HG03378 (cell line): ENCODE data around the gene FBLL1.
"Not testable (repeated sequence)": the region's sequence is repeated elsewhere in the genome, so short reads cannot be mapped to it uniquely, and the experiment has no call there.

Experiments used
- ATAC-seq: cut with Tn5 transposase; IDR thresholded peaks from one replicate; pipeline ENCODE4 v1.9.1; 2021; ENCODE audit warnings: mild to moderate bottlenecking, moderate library complexity; ENCODE audit not compliant: unreplicated experiment

Gene FBLL1

DNA sequence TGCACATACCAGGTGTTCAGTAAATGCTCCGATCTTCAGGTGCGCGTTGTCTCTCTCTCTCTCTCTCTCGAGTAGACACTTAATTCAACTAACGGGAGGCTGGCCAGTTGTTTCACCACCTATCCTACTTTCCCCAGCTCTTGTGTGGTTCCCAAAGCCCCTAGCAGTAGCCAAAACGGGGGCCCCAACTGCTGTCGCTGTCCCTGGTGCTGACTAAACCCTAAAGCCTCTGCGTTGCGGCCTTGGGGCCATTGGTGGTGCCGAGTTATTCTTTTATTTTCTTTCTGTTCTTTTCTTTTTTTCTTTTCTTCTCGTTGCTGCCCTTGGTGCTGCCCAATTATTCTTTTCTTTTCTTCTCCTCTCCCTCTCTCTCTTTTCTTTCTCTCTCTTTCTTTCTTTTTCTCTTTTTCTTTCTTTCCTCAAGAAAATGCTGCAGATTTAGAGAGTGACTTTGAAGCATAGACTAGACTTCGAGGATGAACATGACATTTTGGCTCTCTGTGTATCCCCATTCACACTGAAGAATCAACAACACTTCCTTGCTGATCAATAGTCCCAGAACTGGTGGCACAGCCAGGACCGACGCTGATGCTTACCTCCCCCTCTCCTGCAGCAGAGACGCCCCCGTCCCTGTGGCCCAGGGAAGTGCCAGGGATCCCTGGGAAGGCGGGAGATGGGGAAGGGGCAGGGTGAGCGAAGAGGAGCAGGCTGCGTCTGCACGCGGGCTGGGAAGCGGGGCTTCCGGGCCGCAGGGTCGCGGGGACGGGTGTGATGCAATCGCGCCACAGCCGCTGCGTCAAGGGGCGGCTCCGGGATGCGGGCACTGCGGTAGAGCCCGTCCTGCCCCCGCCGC is at the start of gene FBLL1:
TSS of gene FBLL1 (plus strand) at position 785 of the 853 bp plus-strand sequence. CDS start 200 bp downstream, outside the sequence.
- ATAC-seq: no peak

DNA sequence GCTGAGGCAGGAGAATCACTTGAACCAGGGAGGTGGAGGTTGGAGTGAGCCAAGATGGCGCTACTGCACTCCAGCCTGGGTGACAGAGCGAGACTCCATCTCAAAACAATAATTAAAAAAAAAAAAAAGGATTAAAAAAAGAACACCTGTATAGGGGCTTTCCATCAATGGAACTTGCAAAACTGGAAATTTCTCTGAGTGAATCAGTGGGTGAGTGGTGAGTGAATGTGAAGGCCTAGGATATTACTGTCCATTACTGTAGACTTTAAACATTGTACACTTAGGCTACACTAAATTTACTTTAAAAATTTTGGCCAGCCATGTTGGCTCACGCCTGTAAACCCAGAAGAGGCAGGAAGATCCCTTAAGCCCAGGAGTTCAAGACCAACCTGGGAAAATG is 48.5 kb upstream of the FBLL1 start:
- no peak for ATAC-seq

DNA sequence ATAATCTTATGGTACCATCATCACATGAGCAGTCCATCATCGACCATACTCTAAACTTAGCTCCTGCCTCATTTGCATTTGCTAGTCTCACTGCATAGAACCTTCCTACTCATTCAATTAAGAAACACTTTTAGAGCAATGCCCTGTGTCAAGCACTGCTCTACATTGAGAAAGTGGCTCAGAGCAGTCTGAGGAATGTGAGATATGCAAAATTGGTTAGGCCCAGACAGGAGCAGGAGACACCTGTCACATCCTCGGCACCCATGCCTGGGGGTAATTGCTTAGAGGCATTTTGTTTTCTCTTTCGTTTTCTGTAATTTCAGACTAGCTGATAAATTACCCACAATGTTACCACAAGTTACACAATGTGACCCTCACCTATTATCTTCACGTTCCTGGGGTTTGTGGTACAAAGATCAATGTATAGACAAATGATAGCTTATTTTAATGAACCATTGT is 47.7 kb upstream of the FBLL1 start:
- ATAC-seq: peak; percentile 95

DNA sequence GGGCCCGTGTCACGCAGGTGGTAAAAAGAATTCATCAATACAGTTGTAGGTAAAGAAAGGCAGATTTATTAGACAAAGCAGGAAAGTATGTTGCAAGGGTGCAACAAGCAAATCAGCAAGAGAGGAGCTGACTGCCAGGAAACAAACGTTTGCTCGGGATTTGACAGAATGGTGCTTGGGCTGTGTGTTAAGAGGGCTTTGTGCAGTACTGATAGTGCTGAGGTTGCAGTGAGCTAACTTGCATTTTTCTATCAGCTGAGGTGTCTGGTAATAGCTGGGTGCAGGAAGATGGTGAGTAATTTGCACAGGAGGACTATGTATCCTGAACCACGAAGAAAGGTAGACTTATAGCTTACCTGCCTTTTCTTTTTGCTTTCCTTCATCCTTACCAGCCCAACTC is 46.7 kb upstream of the FBLL1 start:
- no peak for ATAC-seq

DNA sequence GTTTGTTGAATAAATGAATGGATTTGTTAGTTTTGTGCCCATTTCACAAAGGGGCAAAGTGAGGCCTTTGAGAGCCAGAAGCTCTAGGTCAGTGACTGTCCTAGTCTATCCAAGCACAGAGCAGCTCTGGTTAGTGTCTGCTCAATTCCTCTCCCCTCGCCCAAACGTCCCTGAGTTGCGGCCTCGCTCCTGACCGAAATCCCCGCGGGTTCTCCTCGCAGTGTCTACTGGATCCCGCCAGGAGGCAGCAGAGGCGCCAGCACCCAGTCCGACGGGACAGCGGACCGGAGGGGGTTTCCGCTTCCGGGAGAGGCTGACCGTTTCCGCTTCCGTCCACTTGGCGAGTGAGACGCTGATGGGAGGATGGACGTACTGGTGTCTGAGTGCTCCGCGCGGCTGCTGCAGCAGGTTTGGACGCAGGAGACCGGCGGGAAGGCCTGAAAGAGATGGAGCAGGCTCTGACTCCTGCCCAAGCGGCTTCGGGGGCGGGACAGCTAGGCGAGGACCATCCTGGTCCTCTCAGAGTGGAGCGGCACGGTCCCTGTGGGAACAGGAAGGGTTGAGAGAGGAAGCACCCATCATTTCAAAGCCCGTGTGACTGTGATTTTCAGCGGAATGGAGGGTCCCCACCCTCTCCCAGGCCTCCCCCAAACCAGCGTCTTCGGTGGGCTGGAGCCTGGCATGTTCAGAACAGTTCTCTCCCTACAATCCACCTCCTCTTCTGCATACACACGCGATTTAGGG is 42.8 kb upstream of the FBLL1 start, which contains the start of gene RARS1:
TSS of gene RARS1 (plus strand) at position 336 of the 744 bp plus-strand sequence. CDS start at position 364, 28 bp downstream.
- ATAC-seq: peak; percentile 83

DNA sequence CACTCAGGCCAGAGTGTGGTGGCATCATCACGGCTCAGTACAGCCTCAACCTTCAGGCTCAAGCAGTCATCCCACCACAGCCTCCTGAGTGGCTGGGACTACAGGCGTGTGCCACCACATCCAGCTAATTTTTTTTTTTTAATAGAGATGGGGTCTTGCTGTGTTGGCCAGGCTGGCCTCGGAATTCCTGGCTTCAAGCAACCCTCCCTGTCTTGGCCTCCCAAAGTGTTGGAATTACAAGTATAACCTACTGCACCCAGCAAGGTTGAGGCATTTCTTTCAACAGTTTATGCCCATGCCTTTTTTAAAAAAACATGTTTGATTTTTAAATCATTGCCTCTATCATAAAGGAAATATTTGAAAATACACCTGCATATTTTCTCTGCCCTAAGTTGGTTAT is 40.0 kb upstream of the FBLL1 start:
- no peak for ATAC-seq

DNA sequence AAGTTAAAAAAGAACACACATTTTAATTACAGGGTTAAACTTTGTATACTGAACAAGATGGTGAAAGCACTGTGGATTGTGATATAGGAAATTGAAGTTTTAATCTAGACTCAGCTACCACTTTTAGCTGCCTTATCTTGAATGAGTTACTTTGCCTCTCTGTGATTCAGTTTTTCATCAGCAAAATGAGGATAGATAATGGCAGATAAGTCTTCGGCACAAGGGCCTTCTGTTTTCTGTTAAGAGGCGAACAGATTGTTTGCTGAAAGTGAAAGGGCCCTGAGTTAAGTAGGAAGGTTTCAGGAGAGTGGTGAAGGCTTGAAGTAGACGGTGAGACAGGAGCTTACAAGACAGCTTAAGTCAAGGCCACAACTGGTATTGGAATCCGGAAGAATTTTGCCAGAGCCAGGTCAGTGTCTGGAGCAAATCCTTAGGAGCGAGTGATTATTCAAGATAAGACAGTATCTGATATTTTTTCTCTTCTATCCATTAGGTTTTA is 35.0 kb upstream of the FBLL1 start:
- ATAC-seq: no peak

DNA sequence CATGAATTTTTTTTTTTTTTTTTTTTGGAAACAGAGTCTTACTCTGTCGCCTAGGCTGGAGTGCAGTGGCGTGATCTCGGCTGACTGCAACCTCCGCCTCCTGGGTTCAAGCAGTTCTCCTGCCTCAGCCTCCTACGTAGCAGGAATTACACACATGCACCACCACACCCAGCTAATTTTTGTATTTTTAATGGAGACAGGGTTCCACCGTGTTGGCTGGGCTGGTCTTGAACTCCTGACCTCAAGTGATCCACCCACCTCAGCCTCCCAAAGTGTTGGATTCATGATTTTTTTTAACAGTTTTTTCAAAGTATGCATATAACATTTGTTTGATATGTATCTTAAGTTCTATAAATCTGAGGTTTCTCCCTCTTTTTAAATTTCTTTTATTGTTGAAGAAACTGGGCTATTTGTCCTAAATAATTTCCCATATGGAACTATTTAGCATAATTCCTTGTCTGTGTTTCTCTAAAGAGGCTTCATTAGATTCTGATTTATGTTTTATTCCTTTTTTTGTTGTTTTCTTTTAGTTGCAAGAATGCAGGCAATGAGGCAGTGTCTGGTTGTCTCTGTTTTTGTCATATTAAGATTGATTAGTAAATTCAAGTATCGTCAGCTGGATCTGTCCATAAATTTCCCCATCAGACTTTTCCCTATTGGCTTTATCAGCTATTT is 26.4 kb upstream of the FBLL1 start:
- no peak for ATAC-seq

DNA sequence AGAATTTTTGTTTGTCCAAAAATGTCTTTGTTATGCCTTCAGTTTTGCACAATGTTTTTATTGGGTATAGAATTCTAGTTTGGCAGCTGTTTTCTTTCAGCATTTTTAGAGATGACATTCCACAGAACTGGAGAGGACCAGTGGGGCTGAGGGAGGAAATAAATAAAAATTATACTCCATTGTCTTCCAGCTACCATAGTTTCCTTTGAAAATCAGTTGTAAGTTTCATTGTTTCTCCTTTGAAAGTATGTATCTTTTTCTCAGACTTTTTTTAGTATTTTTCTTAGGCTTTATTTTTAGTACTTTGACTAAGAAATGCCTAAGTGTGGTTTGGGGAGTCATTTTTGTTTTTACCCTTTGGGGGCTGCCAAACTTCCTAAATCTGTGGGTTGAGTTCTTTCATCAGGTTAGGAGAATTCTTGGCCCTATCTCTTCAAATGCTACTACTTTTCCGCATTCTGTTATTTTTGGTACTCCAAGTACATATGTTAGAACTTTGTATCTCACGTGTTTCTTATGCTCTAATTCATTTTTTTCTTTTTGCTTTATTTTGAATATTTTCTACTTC is 15.2 kb upstream of the FBLL1 start:
- ATAC-seq: no peak

DNA sequence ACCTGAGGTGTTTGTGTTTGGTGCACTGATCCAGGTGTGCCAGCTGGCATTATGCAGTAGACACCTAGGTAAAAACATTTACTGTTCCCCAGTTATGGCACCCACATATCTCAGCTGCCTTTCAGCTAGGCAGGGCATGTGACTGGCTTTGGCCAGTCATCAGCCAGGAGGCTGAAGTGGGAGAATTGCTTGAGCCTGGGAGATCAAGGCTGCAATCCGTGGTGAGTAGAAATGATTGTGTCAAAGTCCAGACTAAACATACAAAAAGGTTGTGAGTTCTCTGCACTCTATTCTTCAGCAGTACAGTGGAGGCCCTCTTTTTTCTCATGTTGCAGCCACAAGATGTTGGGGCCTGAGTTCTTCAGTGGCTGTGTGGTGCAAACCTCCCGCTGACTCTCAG is 3.2 kb upstream of the FBLL1 start:
- ATAC-seq: no peak

DNA sequence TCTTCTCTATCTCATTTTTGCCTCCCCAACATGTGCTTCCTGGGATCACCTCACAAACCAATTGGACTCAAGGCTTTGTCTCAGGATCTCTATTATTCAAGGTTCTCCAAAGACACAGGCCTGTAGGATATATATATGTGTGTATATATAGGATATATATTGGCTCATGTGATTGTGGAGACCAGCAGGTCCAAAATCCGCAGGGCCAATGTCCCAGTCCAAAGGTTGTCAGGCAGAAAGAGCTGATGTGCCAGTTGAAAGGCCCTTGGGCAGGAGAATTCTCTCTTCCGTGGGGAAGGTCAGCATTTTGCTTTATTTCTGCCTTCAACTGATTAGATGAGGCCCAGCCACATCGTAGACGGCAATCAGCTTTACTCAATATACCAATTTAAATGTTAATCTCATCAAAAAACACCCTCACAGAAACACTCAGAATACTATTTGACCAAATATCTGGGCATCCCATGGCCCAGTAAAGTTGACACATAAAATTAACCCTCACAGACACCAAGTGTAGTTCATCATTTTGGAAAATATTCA is 1.3 kb upstream of the FBLL1 start:
- no peak for ATAC-seq

DNA sequence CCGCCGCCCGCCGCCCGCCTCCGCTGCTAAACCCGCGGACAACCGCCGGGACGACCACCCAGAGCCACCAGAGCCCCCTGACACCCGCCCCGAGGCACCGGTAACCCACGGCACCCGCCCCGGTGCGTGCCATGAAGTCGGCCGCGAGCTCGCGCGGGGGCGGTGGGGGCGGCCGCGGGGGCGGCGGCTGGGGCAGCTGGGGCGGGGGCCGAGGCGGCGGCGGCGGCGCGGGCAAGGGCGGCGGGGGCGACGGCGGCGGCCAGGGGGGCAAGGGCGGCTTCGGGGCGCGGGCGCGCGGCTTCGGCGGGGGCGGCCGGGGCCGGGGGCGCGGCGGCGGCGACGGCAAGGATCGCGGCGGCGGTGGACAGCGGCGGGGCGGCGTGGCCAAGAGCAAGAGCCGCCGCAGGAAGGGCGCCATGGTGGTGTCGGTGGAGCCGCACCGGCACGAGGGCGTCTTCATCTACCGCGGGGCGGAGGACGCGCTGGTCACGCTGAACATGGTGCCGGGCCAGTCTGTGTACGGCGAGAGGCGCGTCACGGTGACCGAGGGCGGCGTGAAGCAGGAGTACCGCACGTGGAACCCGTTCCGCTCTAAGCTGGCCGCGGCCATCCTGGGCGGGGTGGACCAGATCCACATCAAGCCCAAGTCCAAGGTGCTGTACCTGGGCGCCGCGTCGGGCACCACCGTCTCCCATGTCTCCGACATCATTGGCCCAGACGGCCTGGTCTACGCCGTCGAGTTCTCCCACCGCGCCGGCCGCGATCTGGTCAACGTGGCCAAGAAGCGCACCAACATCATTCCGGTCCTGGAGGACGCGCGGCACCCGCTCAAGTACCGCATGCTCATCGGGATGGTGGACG is 499 bp downstream of the FBLL1 start:
- no peak for ATAC-seq

DNA sequence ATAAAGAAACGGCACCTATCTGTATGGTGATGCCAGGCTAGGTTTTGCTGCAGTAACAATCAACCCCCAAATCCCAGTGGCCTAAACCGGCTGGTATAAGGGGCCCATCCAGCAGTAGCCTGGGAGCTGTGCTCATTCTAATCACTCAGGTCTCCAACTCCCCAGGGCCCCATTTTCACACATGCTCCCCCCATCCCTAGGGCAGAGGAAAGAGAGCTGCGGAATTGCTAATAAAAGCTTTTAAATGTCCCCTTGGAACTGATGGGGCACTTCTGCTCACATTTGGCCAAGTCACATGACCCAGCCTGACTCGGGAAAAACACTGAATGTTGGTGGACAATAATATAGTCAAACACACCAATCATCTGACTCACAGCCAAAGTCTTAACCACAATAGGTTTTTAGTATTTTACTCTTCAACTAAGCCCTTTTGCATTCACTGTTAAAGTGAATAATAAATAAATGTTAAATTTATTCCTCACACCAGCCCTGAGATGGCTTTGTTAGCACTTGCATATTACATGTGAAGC is 1.6 kb downstream of the FBLL1 start:
- no peak for ATAC-seq

DNA sequence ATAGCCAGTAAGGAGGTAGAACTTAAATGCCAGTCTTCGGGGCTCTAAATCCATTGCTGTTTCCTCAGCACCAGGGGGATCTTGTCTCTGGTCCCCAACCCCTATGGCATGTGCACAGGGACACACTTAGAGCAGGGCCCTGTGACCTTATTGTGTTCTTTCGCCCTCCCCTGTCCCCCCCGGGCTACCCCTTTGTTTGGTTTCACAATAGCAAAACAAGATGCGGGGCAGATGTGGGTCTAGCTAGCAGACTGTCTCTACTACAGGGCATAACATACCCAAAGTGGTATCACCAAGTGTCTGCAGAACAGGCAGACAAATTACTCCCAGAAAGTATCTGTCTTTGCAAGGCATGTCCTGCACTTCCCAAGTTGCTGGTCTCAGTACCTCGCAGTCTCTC is 2.1 kb downstream of the FBLL1 start:
- no peak for ATAC-seq

DNA sequence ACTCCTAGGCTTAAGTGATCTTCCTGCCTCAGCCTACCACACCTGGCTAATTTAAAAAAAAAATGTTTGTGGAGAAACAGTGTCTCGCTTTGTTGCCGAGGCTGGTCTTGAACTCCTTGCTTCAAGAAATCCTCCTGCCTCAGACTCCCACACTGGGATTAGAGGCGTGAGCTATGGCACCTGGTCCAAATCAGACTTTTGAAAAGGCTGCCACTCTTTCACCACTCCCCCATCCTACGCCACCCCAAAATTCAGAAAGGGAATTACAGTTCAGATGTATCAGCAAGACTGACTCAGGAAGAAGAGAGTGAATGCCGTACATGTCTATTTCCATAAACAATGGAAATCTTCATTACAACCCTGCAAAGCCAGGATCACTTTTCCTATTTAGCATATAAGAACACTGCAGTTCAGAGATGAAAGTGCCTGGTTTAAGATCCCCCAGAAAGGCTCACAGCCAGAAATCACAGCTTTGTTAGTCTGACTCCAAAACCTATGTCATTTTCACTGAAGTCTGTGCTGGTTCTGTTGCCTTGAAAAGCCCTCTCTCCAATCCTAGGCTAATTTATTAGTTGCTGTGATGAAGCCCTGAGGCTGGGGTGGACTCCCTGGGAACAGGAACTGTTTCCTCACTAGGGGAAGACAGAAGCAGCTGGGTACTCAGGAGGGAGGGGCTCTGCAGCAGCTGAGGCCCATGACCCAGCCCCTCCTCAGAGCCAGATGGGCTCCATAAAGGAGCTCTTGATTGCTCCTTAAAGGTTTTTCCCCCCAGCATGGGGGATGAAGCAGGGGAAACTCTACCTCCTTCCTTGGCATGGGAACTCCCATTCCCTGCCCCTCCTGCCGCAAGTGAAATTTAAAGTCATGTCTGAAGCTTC is 3.1 kb downstream of the FBLL1 start:
- no peak for ATAC-seq

DNA sequence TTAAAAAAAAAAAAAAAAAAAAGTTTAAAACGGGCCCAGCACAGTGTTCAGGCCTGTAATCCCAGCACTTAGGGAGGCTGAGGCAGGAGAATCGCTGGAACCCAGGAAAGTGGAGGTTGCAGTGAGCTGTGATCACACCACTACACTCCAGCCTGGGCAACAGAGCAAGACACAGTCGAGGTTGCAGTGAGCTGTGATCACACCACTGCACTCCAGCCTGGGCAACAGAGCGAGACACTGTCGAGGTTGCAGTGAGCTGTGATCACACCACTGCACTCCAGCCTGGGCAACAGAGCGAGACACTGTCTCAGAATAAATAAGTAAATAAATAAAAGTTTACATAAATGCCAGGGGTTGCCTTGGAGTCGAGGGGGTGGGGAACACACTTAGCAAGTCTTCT is 5.2 kb downstream of the FBLL1 start:
- ATAC-seq: not testable (repeated sequence)

DNA sequence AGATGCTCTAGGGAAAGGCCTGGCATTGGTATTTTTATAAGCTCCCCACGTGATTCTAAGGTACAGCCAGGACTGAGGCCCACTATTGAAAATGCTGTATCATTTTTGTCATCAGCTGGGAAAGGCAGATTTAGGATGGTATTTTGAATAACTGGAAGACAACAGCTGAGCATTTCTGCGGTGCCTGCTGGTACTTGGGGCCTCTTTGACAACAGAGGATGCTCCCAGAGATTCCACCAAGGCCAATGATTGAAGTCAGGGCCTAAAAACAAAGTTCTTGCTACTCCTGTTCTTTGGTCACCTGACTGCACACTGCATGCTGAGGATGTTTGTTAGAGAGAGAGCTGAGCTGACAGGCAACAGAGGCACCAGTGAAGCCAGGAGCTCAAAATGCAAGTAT is 8.1 kb downstream of the FBLL1 start:
- no peak for ATAC-seq

DNA sequence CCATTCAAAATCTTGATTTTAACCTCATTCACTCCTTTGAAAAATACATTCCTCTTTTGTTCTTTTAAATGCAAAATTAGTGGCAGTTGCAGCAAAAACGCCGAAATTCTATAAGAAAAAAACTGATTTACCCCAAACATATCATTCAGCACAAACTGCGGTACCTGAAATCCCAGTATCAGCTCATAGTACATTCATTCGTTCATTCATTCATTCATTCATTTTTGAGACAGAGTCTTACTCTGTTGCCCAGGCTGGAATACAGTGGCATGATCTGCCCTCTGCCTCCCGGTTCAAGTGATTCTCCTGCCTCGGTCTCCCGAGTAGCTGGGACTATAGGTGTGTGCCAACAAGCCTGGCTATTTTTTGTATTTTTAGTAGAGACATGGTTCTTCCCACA is 20.4 kb downstream of the FBLL1 start:
- ATAC-seq: no peak
